Measurements from ENCODE around the gene CGN.
"Not testable (repeated sequence)": the region's sequence is repeated elsewhere in the genome, so short reads cannot be mapped to it uniquely, and the experiment has no call there.

CGN gene

GRCh38 chr1:151522427-151522826, 11.2 kb downstream of the CGN start:
- not testable (repeated sequence) for DNase-seq (ENCODE audit: low read depth in 1 of 2, low spot score in 1 of 2); H3K27ac ChIP-seq (replicated peaks); H3K4me3 ChIP-seq (replicated peaks; ENCODE audit: insufficient read depth, low read length); H3K27me3 ChIP-seq (ENCODE audit: insufficient read depth, poor library complexity, severe bottlenecking)

GRCh38 chr1:151523326-151523725, 12.1 kb downstream of the CGN start:
- Histone ChIP-seq H3K4me3 (replicated peaks; ENCODE audit: insufficient read depth, low read length) (no peak overlapping the region), H3K27me3 (ENCODE audit: insufficient read depth, poor library complexity, severe bottlenecking) (no peaks in the 10 kb centered on the region), H3K27ac (replicated peaks) (no peak overlapping the region)
- TF ChIP-seq SPI1 (IDR thresholded peaks at IDR 0.05; ENCODE audit: borderline replicate concordance, low read depth) (no peak), GABPA (IDR thresholded peaks at IDR 0.05; ENCODE audit: low read depth) (no peak), REST (IDR thresholded peaks at IDR 0.05; ENCODE audit: insufficient replicate concordance, low read depth) (no peak), CTCF (IDR thresholded peaks at IDR 0.05; ENCODE audit: insufficient read depth, low read length) (no peak), POLR2AphosphoS5 (IDR thresholded peaks at IDR 0.05; ENCODE audit: low read depth) (no peak)
- DNase-seq (ENCODE audit: low read depth in 1 of 2, low spot score in 1 of 2): no peak

GRCh38 chr1:151524736-151525135, 13.5 kb downstream of the CGN start:
- H3K4me3 ChIP-seq (replicated peaks; ENCODE audit: insufficient read depth, low read length): no peak overlapping the region

More at GRCh38 chr1:151524736-151525135, 13.5 kb downstream of the CGN start:
- no peak for DNase-seq (ENCODE audit: low read depth in 1 of 2, low spot score in 1 of 2)
- TF ChIP-seq SPI1 (IDR thresholded peaks at IDR 0.05; ENCODE audit: borderline replicate concordance, low read depth): no peak
- TF ChIP-seq POLR2AphosphoS5 (IDR thresholded peaks at IDR 0.05; ENCODE audit: low read depth): no peak
- no peak for TF ChIP-seq CTCF (IDR thresholded peaks at IDR 0.05; ENCODE audit: insufficient read depth, low read length)
- TF ChIP-seq REST (IDR thresholded peaks at IDR 0.05; ENCODE audit: insufficient replicate concordance, low read depth): no peak
- no peak for TF ChIP-seq GABPA (IDR thresholded peaks at IDR 0.05; ENCODE audit: low read depth)
- Histone ChIP-seq H3K27me3 (ENCODE audit: insufficient read depth, poor library complexity, severe bottlenecking) (no peaks in the 10 kb centered on the region), H3K27ac (replicated peaks) (no peak overlapping the region)

Data from HL-60 (cell line).